GM12873 (cell line): ENCODE results near the gene PNMA8C.

Experiments
- CTCF ChIP-seq: IDR thresholded peaks from 2 replicates; pipeline ENCODE4 v1.5.1; 2012; ENCODE audit warnings: low read depth, mild to moderate bottlenecking, moderate library complexity, low read length, control low read depth; ENCODE audit not compliant: insufficient read depth; ENCODE audit errors: missing control alignments

Gene PNMA8C

GRCh38 chr19:46407856-46408663, 20.7 kb downstream of the PNMA8C start:
- no peak for TF ChIP-seq CTCF

GRCh38 chr19:46406976-46407375, 21.8 kb downstream of the PNMA8C start:
- TF ChIP-seq CTCF: no peak

GRCh38 chr19:46404753-46405468, 23.8 kb downstream of the PNMA8C start:
- no peak for TF ChIP-seq CTCF

- TF ChIP-seq CTCF: no peak
Measured at GRCh38 chr19:46404055-46404752, 24.5 kb downstream of the PNMA8C start.

GRCh38 chr19:46402725-46403124, 26.0 kb downstream of the PNMA8C start:
- no peak for TF ChIP-seq CTCF

GRCh38 chr19:46394402-46394797, 34.3 kb downstream of the PNMA8C start:
- no peak for TF ChIP-seq CTCF
